ENCODE results near the gene NCAPD3.
"Not testable (repeated sequence)": the region's sequence is repeated elsewhere in the genome, so short reads cannot be mapped to it uniquely, and the experiment has no call there.

NCAPD3 gene

GRCh38 chr11:134216816-134217215, 7.0 kb downstream of the NCAPD3 start:
- no peak for DNase-seq

GRCh38 chr11:134215836-134216235, 7.9 kb downstream of the NCAPD3 start:
- DNase-seq: no peak

GRCh38 chr11:134207538-134208239, 16.1 kb downstream of the NCAPD3 start:
- DNase-seq: peak; percentile 73

- DNase-seq: no peak
These were observed 17.6 kb downstream of the NCAPD3 start for GRCh38 chr11:134206185-134206584.

GRCh38 chr11:134205729-134206128, 18.0 kb downstream of the NCAPD3 start:
- no peak for DNase-seq

GRCh38 chr11:134202661-134203060, 21.1 kb downstream of the NCAPD3 start:
- no peak for DNase-seq

GRCh38 chr11:134200688-134201087, 23.1 kb downstream of the NCAPD3 start:
- DNase-seq: no peak

- no peak for DNase-seq
These were observed 24.2 kb downstream of the NCAPD3 start for GRCh38 chr11:134199531-134199930.

- no peak for DNase-seq
These were observed 27.0 kb downstream of the NCAPD3 start for GRCh38 chr11:134196756-134197155.

- not testable (repeated sequence) for DNase-seq
These were observed 35.7 kb downstream of the NCAPD3 start for GRCh38 chr11:134188092-134188491.

GRCh38 chr11:134181707-134182106, 42.1 kb downstream of the NCAPD3 start:
- no peak for DNase-seq

- no peak for DNase-seq
These were observed 45.6 kb downstream of the NCAPD3 start for GRCh38 chr11:134178032-134178674.

- no peak for DNase-seq
These were observed 47.5 kb downstream of the NCAPD3 start for GRCh38 chr11:134176284-134176683.

- no peak for DNase-seq
These were observed 50.5 kb downstream of the NCAPD3 start for GRCh38 chr11:134173296-134173695.

- no peak for DNase-seq
These were observed 51.8 kb downstream of the NCAPD3 start for GRCh38 chr11:134171951-134172350.

- no peak for DNase-seq
These were observed 52.9 kb downstream of the NCAPD3 start for GRCh38 chr11:134170919-134171281.

- no peak for DNase-seq
These were observed 53.4 kb downstream of the NCAPD3 start for GRCh38 chr11:134170177-134170918.

- no peak for DNase-seq
These were observed 59.0 kb downstream of the NCAPD3 start for GRCh38 chr11:134164490-134165370.

- no peak for DNase-seq
These were observed 64.1 kb downstream of the NCAPD3 start for GRCh38 chr11:134159652-134160051.

GRCh38 chr11:134158023-134158422, 65.7 kb downstream of the NCAPD3 start:
- no peak for DNase-seq

- DNase-seq: no peak
These were observed 66.3 kb downstream of the NCAPD3 start for GRCh38 chr11:134157451-134157850.

- DNase-seq: no peak
These were observed 67.6 kb downstream of the NCAPD3 start for GRCh38 chr11:134155946-134156865.
